Stimulated activated CD4-positive, alpha-beta T cell treated with anti-CD3 and anti-CD28 coated beads, TNF-alpha, amount 100 ng/mL, for 4 hours (primary cell): ENCODE results near the gene PELO.

Experiments used
- DNase-seq, 3 experiments: peaks; one replicate each; pipeline ENCODE4 v3.0.0-alpha.2; 2020; ENCODE audit warnings: low read depth in 3 of 3

The PELO gene

DNA sequence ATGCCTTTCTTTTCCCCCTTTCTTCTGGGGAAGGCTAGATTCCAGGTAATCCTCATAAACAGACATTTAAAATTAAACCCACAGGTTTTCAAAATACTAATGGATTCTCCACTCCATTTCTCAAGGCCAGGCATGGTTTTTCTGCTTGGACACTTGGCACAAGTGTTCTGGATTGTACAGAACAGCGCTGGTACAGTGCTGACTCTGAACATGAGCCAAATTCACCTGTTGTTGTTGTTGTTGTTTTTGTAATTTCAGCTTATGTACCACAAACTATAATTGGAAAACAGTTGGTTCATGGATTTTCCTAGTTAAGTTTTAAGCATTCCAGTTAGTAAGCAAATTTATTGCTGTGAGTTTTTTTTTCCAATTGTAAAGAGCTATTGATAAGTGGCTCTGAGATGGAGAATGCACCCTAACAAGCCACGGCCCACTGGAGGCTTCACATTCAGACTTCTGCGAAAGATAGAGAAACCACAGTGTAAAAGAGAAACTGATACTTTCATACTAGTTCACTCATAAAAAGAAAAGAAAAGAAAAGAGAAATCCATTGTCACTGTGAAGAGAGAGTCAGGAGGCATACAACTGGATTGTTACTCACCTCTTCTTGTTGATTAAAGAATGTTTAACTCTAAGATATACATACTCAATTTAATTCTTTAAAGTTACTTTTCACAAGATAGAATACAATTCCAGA, 16.2 kb upstream of the PELO start:
- no peak for DNase-seq

DNA sequence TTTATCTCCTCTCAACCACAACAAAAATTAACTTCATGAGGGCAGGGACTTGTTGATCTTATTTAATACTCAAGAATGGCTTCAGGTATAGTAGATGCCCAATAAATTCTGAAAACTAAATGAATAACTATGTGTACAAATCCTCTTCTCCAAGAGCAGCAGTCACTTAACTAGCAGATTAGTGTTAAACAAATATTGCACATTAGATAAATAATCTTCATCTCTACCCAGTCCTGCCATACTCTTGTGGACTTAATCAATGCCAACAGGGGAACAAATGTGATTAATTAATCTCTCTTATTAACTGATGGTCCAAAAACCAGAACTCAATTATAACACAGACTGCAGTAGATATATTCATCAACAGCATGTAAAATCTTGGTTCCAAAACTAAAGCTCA, 15.0 kb upstream of the PELO start:
- no peak for DNase-seq

DNA sequence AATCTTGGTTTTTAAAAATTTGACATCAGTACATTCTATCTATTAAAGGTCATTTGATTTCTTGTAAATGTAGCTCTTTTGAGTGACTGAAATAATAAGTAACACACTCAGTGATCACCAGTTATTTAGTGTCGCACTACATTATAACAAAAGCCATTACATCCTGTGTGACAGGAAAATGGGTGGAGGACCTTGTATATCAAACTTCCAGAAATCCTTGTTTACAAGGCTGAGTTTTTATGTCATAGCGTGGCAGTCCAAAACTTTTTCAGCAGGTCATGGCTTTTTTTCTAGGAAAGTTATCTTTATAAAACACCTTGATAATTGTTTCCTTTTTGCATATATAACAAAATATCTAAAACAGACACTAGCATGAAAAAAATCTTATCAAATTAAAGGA, 14.4 kb upstream of the PELO start:
- DNase-seq = no peak

DNA sequence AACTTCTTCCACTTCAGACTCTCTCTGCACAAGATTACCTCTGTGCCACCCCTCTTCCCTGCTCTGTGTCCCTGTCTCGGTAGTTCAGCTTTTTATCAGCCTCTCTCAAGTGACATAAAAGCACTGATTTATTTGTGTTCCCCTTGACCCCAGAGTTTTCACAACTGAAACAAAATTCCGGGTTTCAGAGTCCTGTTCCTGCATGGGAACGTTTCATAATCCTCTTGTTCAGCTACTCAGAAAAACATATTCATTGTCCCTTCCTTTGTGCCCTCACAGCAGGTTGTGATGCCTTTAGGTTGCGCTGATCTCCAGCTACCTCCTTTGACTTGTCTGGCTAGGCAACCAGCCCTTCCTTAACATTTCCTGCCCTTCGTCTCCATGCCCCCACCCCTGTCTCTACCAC, 13.7 kb upstream of the PELO start:
- DNase-seq = no peak

DNA sequence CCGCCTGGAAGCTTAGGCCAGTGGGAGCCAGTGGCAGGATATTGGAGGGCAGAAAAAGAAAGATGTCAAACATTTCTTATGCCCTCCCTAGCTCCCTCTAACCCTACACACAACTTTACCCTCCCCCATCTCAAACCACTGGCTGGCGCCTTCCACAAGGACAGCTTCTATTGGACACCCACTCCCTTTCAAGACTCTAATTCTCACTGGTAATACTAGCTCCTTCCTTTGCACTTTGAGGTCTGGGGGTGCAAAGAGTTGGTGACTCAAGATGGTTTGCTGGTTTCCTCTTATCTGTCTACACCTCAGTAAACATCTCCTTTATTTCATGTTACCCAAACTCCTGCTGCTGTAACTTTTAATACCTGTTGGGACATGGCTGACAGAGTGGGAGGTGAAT, 11.6 kb upstream of the PELO start:
- DNase-seq = no peak

DNA sequence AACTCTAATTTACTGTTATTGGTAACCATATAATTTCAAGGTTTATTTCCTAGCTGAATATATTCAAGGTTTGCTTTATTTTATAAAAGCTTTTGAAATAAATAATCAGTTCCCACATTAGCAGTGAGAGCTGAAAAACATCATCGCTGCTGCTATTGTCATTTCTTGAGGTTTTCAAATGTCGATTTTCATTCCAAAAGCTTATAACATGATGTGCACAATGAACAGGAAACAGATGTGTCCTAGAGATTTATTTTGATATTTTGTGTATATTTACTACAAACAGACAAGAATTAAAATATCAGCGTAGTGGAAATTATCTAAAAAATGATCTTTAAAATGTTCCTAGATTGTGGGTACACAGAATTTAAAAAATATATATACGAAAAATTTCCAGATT, 10.5 kb upstream of the PELO start:
- no peak for DNase-seq

DNA sequence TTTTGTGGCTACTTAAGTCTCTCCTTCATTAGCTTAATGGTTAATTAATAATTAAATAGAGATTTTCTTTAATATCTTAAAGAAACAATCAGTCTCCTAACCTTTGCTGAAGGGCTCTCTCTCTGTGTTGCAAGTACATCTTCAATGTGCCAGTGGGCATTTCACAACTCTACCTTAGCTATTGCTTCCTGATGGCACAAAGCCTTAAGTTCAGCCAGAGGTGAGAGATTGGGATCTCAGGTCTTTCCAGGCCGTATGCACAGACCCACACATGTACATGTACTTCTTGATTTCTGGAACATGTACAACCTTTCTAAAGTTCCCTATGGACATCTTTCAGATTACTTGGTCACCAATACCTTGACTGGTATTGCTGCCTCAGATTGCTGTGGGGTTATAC, 8.9 kb upstream of the PELO start:
- DNase-seq = no peak

DNA sequence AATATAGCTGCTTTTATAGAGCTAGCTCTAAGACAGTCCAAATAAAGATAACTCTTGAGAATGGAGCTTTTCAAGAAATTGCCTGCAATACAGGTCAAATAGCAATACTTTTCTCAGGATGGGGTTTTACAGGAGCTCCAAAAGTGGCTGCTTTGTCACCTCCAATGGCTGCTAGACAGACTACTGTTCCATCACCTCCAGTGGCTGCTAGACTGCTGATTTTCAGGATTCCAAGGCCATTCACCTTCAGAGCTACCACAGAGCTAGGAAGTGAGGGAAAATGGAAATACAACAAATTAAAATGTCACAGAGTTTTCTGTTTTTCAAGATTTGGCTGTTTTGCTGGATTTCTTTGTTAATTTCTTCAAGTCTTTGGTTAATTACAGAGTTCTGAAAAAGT, 8.5 kb upstream of the PELO start:
- no peak for DNase-seq

DNA sequence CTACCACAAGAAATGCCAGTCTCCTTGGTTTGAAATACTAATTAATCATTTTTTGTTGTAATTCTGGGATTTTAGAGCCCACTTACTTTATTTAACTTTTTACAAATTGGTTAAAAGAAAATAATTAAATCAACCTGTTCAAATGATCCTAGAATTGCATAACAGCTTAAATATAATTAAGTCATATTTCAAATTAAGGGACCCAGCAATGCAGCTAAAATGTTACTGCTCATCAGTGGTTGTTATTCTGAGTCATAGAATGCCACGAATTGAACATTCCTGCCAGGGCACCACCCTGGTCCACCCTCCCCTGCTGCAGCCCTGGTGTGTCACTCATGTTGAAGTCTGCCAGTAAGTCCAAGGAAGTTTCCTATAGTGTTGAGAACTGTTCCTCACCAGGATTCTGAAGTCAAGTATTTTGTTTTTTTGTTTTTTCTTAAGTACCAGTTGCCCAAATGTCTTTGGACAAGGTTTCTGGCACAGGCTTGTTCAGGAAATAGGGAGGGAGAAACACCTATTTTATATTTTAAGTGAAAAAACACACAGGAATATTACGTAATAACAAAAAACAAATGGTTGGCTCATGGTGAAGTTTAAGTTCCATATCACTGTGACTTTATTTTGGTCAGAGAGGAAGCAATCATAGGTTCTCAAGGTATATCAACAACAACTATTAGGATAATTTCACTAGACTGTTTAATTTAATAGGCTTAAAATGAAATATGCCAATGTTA, 4.3 kb upstream of the PELO start:
- no peak for DNase-seq

DNA sequence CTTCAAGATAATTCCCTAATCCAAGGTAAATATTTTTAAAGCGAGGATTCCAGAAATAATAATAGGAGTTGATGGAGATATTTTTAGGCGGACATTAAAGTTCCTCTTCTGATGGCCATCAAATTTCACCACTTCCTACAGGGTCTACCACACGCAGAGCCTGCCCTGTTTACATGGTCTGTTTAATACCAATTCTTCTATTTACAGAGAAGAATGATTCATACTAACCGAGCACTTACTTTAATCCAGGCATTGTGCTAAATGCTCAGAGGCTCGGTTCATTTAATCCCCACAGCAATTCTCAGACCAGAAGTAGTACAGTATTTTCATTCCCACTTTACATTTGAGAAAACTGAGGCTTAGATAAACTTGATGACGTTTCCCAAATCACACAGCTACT, 3.0 kb upstream of the PELO start:
- DNase-seq = no peak

DNA sequence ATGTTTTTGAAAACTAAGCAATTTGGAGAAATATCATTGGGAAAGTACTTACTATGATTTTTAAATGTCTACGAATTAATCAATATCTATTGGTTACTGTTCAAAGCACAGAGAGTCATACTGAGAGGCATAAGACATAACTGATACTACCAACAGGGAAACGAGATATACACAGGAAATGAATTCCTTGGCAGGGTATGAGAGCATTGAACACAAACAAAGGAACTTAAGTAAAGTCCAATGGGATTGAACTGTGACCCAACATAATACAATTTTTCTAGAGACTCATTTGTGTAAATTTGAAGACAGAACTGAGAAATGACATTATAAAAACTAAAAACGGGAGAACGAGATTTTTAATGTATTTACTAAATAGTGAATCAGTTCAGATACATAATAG, 1.3 kb upstream of the PELO start:
- DNase-seq = no peak

DNA sequence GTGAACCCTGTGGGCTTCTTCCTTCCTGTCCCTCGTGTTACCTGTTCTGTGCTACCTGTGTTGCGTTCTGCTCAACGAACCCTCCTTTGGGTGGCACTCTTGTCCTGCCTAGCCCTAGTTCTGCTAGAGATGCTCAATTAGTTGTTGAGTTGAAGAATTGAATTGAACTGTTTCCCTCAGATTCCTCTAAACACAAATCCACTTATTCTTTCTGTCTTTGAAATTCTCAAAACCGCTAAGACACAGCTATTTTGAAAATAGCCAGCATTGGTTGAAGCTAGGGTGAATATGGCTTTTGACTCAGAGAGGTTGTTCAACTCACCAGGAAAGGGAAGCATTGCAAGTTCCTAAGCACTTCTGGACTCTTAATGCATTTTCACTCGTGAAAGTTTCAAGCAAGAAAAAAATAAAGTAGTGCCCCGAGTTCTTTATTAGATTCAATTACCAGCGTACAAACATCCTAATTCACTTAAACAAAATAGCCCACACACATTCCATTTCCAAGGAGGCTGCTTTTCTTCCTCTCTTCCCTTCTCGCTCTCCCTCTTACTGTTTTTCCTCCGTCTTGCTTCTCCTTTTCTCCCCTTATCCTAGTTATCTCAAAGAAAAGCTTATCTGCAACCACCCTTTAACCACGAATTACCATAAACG, 642 bp upstream of the PELO start:
- peak in 1 of 3 experiments; percentile 9 for DNase-seq

DNA sequence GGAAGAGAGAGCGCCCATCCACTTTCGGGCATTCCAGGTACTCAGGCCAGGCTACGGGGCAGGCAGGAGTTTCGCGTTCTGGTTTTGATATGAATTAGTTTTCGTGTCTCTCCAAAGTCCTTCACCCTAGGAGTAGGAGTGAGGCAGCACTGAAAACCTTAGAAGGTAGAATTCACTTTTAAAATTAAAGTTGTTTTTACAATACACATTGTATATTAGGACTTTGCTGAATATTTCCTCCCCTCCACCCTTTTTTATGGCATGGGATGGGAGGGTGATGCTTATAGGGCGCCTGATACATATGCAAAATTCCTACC, 747 bp downstream of the PELO start:
- no peak for DNase-seq

DNA sequence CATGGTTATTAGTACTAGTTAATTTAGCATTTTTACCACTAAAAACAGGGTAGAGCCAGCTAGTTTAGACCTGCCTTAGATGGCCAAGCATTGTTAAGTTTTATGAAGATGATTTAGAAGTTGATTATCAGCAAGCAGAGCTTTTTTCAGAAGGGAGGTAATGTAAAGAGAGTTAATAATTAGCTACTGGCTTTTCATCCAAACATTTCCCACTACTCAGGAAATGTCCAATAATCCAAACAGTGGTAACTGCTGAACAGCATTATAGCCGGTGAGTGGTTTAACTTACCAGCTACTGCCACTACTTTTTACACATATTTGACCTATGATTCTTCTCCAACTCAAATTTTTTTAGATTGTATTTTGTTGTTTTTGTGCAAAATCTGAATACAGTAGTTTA, 1.7 kb downstream of the PELO start:
- no peak for DNase-seq

DNA sequence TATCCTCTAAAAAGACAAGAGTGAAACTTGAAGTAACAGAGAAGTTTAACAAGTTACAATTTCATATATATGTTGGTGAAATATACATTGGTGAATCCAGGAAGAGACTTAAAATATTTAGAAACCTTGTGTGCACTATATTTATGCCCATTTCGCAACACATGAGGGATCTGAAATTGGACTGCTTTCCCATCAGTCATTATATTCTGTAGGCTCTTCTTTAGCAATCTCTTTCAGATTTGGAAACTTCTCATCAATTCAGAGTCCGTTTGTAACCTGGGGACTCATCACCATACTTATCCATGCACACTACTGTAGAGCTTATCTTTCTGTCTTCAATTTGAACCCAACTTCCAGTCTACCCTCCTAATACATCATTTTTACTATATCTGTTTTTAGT, 2.1 kb downstream of the PELO start:
- no peak for DNase-seq

DNA sequence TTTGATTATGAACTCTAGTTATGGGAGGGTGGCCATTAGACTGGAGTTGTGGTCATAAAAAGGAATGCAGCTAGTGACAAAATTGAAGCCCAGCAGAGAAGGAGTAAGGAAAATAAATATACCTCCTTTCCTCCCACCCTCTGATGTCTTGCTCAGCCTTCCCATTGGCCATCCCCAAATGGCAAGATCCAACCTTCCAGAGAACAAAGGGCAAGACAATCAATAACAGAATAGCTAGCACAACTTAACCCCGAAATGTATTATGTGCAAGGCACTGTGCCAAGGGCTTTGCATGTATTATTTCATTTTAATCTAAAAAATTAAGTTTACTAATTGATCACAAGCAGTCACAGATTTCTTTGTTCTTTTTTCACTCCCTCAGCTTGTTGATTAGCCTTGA, 3.6 kb downstream of the PELO start:
- no peak for DNase-seq

DNA sequence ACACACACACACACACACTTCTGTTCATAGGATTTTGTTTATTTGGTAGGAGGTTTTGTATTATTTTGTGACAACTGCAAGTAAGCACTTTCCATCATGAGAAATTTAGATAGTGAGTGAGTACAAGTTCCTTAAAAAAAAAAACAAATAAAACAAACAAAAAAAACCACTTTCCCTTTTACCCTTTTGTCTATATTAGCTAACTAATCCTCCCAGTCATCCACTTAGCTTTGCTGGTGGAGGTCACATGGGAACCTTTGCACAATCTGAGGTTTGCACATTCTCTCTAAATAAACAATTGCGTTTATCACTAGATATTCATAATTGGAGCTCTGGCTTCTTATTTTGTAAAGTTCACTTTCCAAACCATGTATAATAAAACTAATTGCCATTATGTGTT, 6.8 kb downstream of the PELO start:
- no peak for DNase-seq

DNA sequence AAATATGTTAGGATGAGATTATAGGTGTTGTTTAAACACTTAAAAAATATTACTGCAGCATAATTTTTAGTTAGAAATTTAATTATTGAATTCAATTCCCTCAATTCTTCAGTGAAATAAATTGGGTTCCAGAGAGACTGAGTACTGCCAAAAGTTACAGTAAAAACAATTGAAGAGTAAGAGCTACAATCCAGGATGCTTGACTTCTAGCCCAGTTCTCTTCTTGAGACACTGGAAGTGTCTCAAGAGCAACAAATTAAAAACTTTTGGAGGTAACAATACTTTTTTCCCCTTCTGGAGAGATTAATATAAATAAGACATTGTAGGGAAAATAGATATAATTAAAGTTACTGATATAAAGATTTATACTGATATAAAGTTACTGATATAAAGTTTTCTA, 8.3 kb downstream of the PELO start:
- DNase-seq = no peak

DNA sequence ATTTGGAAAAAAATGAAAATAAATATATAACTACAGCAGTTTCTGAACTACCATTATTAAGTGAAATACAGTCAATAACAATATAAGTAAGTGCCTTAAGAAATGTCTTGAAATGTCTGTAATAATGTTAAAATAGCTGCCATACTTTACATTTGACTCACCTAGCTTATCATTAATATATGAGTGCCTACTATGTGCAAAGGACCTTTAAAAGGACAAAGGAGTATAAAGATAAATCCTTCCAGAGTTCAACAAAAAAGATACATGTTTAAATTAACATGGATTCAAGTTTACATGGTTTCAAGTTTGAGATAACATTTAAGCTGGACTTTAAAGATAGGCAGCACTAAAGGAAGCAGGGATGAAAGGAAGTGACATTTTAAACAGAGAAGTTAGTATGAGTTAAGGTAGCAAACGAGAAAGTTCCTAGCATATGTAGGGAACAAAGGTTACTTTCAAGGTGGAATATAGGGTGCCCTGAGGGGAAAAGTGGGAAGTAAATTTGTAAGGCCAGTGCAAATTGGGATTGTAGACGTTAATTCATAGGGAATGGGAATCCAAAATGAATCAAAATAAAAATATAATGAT, 8.9 kb downstream of the PELO start:
- no peak for DNase-seq

DNA sequence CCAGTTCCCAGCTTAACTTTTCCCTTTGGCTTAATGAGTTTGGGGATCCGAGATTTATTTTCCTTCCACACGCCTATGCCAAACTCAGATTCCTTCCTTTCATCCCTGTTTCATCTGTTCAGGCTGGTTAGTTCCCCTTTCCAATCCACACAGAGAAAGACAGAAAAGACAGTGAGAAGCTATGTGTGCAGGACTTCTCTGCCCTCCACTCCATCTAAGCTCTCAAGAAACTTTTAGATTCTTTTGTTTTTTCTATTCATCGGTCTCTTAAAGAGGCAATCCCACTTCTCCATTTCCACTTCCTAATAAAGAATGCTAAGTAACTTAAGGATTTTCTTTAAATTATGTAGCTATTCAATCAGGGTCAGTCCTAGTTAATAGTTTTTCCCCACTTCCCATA, 11.2 kb downstream of the PELO start:
- DNase-seq = no peak

DNA sequence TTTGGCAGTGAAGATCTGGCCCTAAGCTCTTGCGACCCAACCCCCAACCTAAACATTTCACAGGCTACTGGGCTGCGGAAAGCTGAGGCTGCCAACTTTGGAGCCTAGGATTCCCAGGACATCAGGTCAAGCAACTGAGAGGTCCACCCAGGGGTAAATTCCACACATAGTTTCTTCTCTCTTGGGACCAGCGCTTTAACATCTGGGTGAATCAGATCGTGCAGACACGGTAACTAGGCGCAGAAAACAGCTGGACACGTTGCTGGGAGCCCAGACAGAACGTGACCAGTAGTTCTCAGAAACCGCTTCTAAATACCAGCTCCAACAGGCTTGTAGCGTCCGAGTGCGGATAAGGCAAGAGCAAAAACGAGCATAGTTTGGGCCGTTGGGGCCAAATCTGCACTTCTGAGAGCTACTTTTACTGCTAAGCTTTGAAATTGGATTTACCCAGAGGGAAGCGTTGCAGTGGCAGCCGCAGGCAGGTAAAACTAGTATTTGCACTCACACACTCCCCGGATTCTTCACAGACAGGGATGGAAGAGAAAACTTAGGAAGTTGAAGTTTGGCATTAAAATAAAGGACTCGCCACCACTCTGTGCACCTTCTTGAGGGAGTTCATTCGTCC, 11.8 kb downstream of the PELO start:
- peak in 1 of 3 experiments; percentile 2 for DNase-seq

DNA sequence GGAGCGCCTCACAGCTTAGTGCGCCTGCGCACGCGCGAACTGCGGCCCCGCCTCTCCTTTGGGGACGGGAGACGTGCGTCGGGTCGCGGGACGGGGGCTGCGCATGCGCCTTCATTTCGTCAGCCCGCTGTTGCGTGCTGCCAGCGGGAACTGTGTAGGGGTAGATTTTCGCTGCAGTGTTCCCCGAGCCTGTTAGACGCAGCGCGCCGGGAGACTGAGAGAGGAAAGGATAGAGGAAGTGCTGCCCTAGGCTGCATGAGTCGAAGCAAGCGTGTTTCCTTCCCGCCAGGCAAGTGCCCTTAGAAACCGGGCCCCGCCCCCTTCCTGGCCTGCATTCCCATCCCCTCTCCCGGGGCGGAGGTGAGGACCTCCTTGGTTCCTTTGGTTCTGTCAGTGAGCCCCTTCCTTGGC, 12.3 kb downstream of the PELO start:
- DNase-seq = peak; percentile 93 to 95 (median 93)
